IMR-90 (cell line): ENCODE measurements around the gene IQCK. TPM values are rescaled to one million over a fixed set of nuclear protein-coding genes. Genes with fewer than 3 reads are reported as not detected.
A peak's percentile ranks its signal among the peaks of the same experiment; 100 is the strongest.

Source experiments
- ATAC-seq: fragments of 200-7000 bp; cut with Tn5 transposase; 2 replicates; pipeline ENCODE4 v1.9.1; 2020; ENCODE audit warnings: low read depth, mild to moderate bottlenecking, moderate library complexity
- BruUV-seq: library from RNA; stranded (reverse); fragments of 400-500 nt; replicated peaks from 2 replicates; lab custom pipeline; 2021; lab: Mats Ljungman, UMichigan
- CTCF ChIA-PET: fragments of 300-600 bp; formaldehyde crosslinking; extraction: SDS; loops from one replicate; lab custom pipeline; 2021; ENCODE audit warnings: antibody characterized with exemption; lab: Yijun Ruan, JAX
- POLR2A ChIA-PET: fragments of 300-600 bp; sonication (Branson Sonifier 250); formaldehyde crosslinking; loops from one replicate; lab custom pipeline; 2022; ENCODE audit warnings: antibody characterized with exemption; ENCODE audit not compliant: unreplicated experiment; lab: Charles Lee
- DNase-seq: peaks from one replicate; pipeline ENCODE4 v3.0.0; 2013
- H2AFZ ChIP-seq: replicated peaks from 2 replicates; pipeline ENCODE3; 2013; ENCODE audit warnings: low read length, mild to moderate bottlenecking; ENCODE audit not compliant: poor library complexity
- H2AK5ac ChIP-seq: 2 replicates; pipeline ENCODE4 v1.6.1; 2013; ENCODE audit warnings: low read depth, low read length, inconsistent platforms
- H2AK9ac ChIP-seq: replicated peaks from 2 replicates; pipeline ENCODE3; 2013; ENCODE audit warnings: mild to moderate bottlenecking, low read depth, low read length, moderate library complexity; ENCODE audit not compliant: poor library complexity
- H2BK120ac ChIP-seq: 2 replicates; pipeline ENCODE4 v1.6.1; 2013; ENCODE audit warnings: low read depth, low read length, inconsistent platforms
- H2BK15ac ChIP-seq: 3 replicates; pipeline ENCODE4 v1.6.1; 2013; ENCODE audit warnings: low read depth, low read length, inconsistent platforms
- H2BK20ac ChIP-seq: 2 replicates; pipeline ENCODE4 v1.6.1; 2013; ENCODE audit warnings: low read depth, mild to moderate bottlenecking, inconsistent platforms, low read length, moderate library complexity
- H2BK5ac ChIP-seq: 2 replicates; pipeline ENCODE4 v1.6.1; 2013; ENCODE audit warnings: mild to moderate bottlenecking, low read depth, low read length, inconsistent platforms; ENCODE audit not compliant: poor library complexity, severe bottlenecking
- H3K14ac ChIP-seq: replicated peaks from 2 replicates; pipeline ENCODE4 v1.6.1; 2013; ENCODE audit warnings: low read depth, low read length, inconsistent platforms
- H3K18ac ChIP-seq: 2 replicates; pipeline ENCODE4 v1.6.1; 2013; ENCODE audit warnings: low read depth, low read length, control low read depth
- H3K23ac ChIP-seq: 2 replicates; pipeline ENCODE4 v1.6.1; 2013; ENCODE audit warnings: low read depth, low read length, inconsistent platforms
- H3K27ac ChIP-seq: 2 replicates; pipeline ENCODE4 v1.5.1; 2013; ENCODE audit warnings: mild to moderate bottlenecking, control low read depth, low read length; ENCODE audit not compliant: insufficient read depth
- H3K27me3 ChIP-seq: 2 replicates; pipeline ENCODE4 v1.6.1; 2013; ENCODE audit warnings: low read length; ENCODE audit not compliant: control insufficient read depth, insufficient read depth
- H3K36me3 ChIP-seq: 2 replicates; pipeline ENCODE4 v1.6.1; 2013; ENCODE audit warnings: low read length, mixed read lengths; ENCODE audit not compliant: control insufficient read depth, insufficient read depth
- H3K4ac ChIP-seq: 2 replicates; pipeline ENCODE4 v1.6.1; 2013; ENCODE audit warnings: low read depth, low read length, inconsistent platforms
- H3K4me1 ChIP-seq: 2 replicates; pipeline ENCODE4 v1.6.1; 2013; ENCODE audit warnings: low read length, mixed read lengths; ENCODE audit not compliant: control insufficient read depth, insufficient read depth
- H3K4me2 ChIP-seq: 2 replicates; pipeline ENCODE4 v1.6.1; 2013; ENCODE audit warnings: low read depth, mild to moderate bottlenecking, control low read depth, low read length, moderate library complexity
- H3K4me3 ChIP-seq: 2 replicates; pipeline ENCODE4 v1.5.1; 2013; ENCODE audit warnings: low read depth, mild to moderate bottlenecking, control low read depth, low read length, moderate library complexity; ENCODE audit not compliant: insufficient read depth
- H3K56ac ChIP-seq: 2 replicates; pipeline ENCODE4 v1.6.1; 2013; ENCODE audit warnings: low read length, inconsistent platforms; ENCODE audit not compliant: insufficient read depth; ENCODE audit errors: extremely low read depth
- H3K79me1 ChIP-seq, 2 experiments: 2 replicates each; pipeline ENCODE4 v1.6.1; 2013; ENCODE audit warnings: low read length in 2 of 2, inconsistent platforms in 1 of 2, low read depth in 1 of 2
- H3K9ac ChIP-seq: 2 replicates; pipeline ENCODE4 v1.6.1; 2013; ENCODE audit warnings: low read depth, low read length, control low read depth
- H3K9me1 ChIP-seq: 2 replicates; pipeline ENCODE4 v1.6.1; 2013; ENCODE audit warnings: low read length, inconsistent platforms; ENCODE audit not compliant: insufficient read depth
- H3K9me3 ChIP-seq: 2 replicates; pipeline ENCODE4 v1.6.1; 2013; ENCODE audit warnings: low read length; ENCODE audit not compliant: control insufficient read depth, insufficient read depth
- H4K20me1 ChIP-seq: 2 replicates; pipeline ENCODE4 v1.6.1; 2013; ENCODE audit warnings: low read length, inconsistent platforms; ENCODE audit not compliant: insufficient read depth
- H4K5ac ChIP-seq: 2 replicates; pipeline ENCODE4 v1.6.1; 2013; ENCODE audit warnings: mild to moderate bottlenecking, low read depth, low read length, control low read depth
- H4K8ac ChIP-seq, 2 experiments: 2 replicates each; pipeline ENCODE4 v1.6.1; 2013; ENCODE audit warnings: low read depth in 2 of 2, low read length in 2 of 2, control low read depth in 1 of 2, inconsistent platforms in 1 of 2
- H4K91ac ChIP-seq: 2 replicates; pipeline ENCODE4 v1.6.1; 2013; ENCODE audit warnings: low read depth, low read length, inconsistent platforms; ENCODE audit not compliant: insufficient read depth
- BHLHE40 ChIP-seq: fragments of 150-350 bp; IDR thresholded peaks from 2 replicates; pipeline ENCODE4 v1.6.1; 2016; ENCODE audit warnings: mild to moderate bottlenecking, low read depth, low read length
- CEBPB ChIP-seq: IDR thresholded peaks from 2 replicates; pipeline ENCODE4 v1.6.1; 2012; ENCODE audit warnings: low read depth, low read length, improper control_type of control experiment
- CHD1 ChIP-seq: IDR thresholded peaks from 2 replicates; pipeline ENCODE4 v1.6.1; 2012; ENCODE audit warnings: low read depth, low read length, improper control_type of control experiment
- MAFK ChIP-seq: IDR thresholded peaks from 2 replicates; pipeline ENCODE4 v1.6.1; 2012; ENCODE audit warnings: low read depth, low read length, improper control_type of control experiment
- MXI1 ChIP-seq: IDR thresholded peaks from 2 replicates; pipeline ENCODE4 v1.6.1; 2012; ENCODE audit warnings: low read depth, mild to moderate bottlenecking, low read length, moderate library complexity, borderline replicate concordance
- RAD21 ChIP-seq: IDR thresholded peaks from 2 replicates; pipeline ENCODE4 v1.6.1; 2012; ENCODE audit warnings: low read length, improper control_type of control experiment
- RCOR1 ChIP-seq: IDR thresholded peaks from 2 replicates; pipeline ENCODE4 v1.6.1; 2012; ENCODE audit warnings: mild to moderate bottlenecking, low read length, improper control_type of control experiment; ENCODE audit not compliant: insufficient replicate concordance
- RFX5 ChIP-seq: IDR thresholded peaks from 2 replicates; pipeline ENCODE4 v1.8.0; 2012; ENCODE audit warnings: low read depth, mild to moderate bottlenecking, low read length, moderate library complexity
- SMC3 ChIP-seq: fragments of 150-350 bp; IDR thresholded peaks from 2 replicates; pipeline ENCODE4 v1.6.1; 2016; ENCODE audit warnings: low read depth, mild to moderate bottlenecking, antibody characterized with exemption, low read length, moderate library complexity
- WGBS, 2 experiments: methylation state at CpG; one replicate each; pipeline versions ENCODE4 v1.1.5 to v1.1.7; 2013; ENCODE audit warnings: missing lambda C conversion rate in 2 of 2; ENCODE audit not compliant: insufficient read length in 1 of 2; ENCODE audit errors: extremely low coverage in 2 of 2; 5-methylcytosine and 5-hydroxymethylcytosine counted together
- dilution Hi-C: fragments of 300-500 bp; cut with HindIII; formaldehyde crosslinking; loops from one replicate; pipeline ENCODE4 v1.14.3; 2018; ENCODE audit warnings: low sequenced_read_pairs; ENCODE audit not compliant: unreplicated experiment
- in situ Hi-C: fragments of 300-500 bp; cut with MboI; formaldehyde crosslinking; loops from 3 replicates; pipeline ENCODE4 v1.14.3; 2019; ENCODE audit warnings: low sequenced_read_pairs, inconsistent platforms, mixed read lengths
- intact Hi-C: fragments of 100-400 bp; cut with micrococcal nuclease; formaldehyde crosslinking; loops from 2 replicates; pipeline ENCODE4 v1.10.0; 2022
- polyA plus RNA-seq, 3 experiments: library from polyadenylated mRNA; depleted of rRNA; stranded (reverse); fragments of >200 nt; gene quantifications; 2 replicates each; pipeline ENCODE4 v1.2.3, GENCODE V29; 2012; ENCODE audit warnings: low replicate concordance in 1 of 3
- total RNA-seq: library from RNA; depleted of rRNA; stranded (reverse); fragments of >200 nt; gene quantifications from 2 replicates; pipeline ENCODE4 v1.2.3, GENCODE V29; 2012
- TF ChIP-seq, protein P1 (sequence below): fragments of 150-350 bp; IDR thresholded peaks from 2 replicates; pipeline ENCODE4 v1.6.1; 2017; ENCODE audit warnings: mild to moderate bottlenecking, antibody characterized with exemption, low read length, low read depth
- TF ChIP-seq, protein P2 (sequence below): conservative IDR thresholded peaks from 2 replicates; pipeline ENCODE4 v1.5.1; 2012; ENCODE audit warnings: mild to moderate bottlenecking, low read depth, low read length, improper control_type of control experiment

IQCK gene
- total and polyA plus RNA-seq, 2 of the 4 experiments (the other 2 are of a cell fraction) = 4.1 to 5.4 TPM

DNA sequence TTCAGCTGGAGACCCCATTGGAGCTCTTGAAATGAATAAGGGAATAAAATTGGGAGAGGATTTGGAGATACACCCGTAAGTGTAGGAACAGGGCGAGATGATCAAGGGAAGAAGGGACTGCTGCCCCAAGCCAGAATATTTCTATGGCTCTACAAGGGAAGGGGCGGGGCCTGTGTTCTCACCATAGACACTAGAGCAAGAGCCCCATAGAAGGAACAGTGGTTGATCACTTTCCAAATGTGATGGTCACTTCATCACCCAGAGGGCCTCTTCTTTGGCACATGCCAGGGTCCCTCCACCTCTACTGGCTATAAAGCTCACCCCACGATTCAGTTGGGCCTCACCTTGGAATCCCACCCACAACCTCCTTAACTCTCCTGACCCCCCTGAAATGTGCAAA lies 141.5 kb downstream of the IQCK start:
- Histone ChIP-seq H2AK5ac (no peak overlapping the region), H3K27ac (no peak overlapping the region), H3K9ac (no peak overlapping the region), H2AFZ (no peak overlapping the region), H4K5ac (no peak overlapping the region), H3K9me3 (no peaks in the 10 kb centered on the region), H3K56ac (no peak overlapping the region), H3K27me3 (no peaks in the 10 kb centered on the region), H3K9me1 (peaks cover 6% of the 10 kb centered on the region; the same call in 1 of the 2 replicates), H4K20me1 (no peaks in the 10 kb centered on the region), H3K23ac (no peak overlapping the region), H3K14ac (no peak overlapping the region), H3K4ac (no peak overlapping the region), H4K91ac (no peak overlapping the region), H3K4me3 (no peak overlapping the region), H3K18ac (no peak overlapping the region), H2BK120ac (no peak overlapping the region), H2BK20ac (no peak overlapping the region), H3K79me1 (no peaks in the 10 kb centered on the region), H3K36me3 (peaks cover 3% of the 10 kb centered on the region; the same call in 1 of the 2 replicates), H2AK9ac (peak overlapping the region; percentile 15), H4K8ac (no peak overlapping the region), H3K4me1 (peaks cover 3% of the 10 kb centered on the region; the same call in 1 of the 2 replicates), H2BK5ac (no peak overlapping the region), H3K4me2 (no peak overlapping the region), H2BK15ac (no peak overlapping the region)
- ChIA-PET POLR2A (no interaction called here), CTCF (no interaction called here)
- intact Hi-C loops (no loop called here), in situ Hi-C loops (no loop called here), dilution Hi-C loops (no loop called here)
- TF ChIP-seq SMC3 = no peak
- TF ChIP-seq, protein P1, sequence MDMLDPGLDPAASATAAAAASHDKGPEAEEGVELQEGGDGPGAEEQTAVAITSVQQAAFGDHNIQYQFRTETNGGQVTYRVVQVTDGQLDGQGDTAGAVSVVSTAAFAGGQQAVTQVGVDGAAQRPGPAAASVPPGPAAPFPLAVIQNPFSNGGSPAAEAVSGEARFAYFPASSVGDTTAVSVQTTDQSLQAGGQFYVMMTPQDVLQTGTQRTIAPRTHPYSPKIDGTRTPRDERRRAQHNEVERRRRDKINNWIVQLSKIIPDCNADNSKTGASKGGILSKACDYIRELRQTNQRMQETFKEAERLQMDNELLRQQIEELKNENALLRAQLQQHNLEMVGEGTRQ = no peak
- TF ChIP-seq CEBPB = no peak
- no peak for TF ChIP-seq RFX5
- no peak for TF ChIP-seq RAD21
- no peak for TF ChIP-seq CHD1
- TF ChIP-seq BHLHE40 = no peak
- no peak for TF ChIP-seq RCOR1
- TF ChIP-seq, protein P2, sequence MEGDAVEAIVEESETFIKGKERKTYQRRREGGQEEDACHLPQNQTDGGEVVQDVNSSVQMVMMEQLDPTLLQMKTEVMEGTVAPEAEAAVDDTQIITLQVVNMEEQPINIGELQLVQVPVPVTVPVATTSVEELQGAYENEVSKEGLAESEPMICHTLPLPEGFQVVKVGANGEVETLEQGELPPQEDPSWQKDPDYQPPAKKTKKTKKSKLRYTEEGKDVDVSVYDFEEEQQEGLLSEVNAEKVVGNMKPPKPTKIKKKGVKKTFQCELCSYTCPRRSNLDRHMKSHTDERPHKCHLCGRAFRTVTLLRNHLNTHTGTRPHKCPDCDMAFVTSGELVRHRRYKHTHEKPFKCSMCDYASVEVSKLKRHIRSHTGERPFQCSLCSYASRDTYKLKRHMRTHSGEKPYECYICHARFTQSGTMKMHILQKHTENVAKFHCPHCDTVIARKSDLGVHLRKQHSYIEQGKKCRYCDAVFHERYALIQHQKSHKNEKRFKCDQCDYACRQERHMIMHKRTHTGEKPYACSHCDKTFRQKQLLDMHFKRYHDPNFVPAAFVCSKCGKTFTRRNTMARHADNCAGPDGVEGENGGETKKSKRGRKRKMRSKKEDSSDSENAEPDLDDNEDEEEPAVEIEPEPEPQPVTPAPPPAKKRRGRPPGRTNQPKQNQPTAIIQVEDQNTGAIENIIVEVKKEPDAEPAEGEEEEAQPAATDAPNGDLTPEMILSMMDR = no peak
- no peak for TF ChIP-seq MXI1
- TF ChIP-seq MAFK = no peak
- no TSS peak for BruUV-seq
- no peak for ATAC-seq
- 87% methylated on average over 3 of the region's 4 CpGs; no CpG with 5 or more reads in 1 of the 2 experiments for WGBS, 2 experiments
- no peak for DNase-seq
